Measurements from ENCODE around the gene TAF13.

Gene TAF13

DNA sequence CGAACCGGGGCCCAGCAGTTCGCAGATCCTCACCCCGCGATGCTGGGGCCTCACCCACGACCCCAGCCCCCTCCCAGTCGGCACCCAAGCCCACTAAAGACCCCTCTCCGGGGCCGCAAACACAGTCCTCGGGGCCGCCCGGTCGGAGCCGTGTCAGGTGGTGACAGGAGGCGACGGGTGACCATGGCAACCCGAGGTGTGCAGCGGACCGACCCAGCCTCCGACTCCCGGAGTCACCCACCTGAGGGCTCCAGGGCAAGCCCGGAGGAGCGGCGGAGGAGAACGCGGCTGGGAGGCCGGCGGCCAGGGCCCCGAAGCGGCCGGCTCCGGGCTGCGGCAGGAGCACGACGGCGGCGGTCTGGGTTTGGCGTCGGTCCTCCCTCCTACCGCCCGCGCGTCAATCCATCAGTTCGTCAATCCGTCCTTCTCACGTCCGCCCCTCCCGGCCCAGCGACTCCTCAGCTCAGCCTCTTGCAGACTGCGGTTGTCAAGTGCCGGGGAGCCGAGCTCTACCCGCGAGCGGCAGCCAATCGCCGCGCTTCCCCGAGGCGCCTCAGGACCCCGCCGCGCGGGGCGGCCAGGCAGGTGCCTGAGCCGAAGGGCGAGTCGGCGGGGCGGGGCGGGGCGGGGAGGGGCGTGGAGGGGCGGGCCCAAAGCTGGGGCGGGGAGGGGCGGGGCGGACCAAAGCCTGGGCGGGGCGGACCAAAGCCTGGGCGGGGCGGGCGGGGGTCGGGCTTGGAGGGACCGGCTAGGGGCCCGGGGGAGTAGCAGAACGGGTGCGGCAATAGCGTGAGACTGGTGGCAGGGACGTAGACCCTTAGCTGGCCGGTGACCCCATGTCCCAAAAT, 34.0 kb downstream of the TAF13 start, which contains the start of gene WDR47 (continued):
- TF ChIP-seq, protein P1, sequence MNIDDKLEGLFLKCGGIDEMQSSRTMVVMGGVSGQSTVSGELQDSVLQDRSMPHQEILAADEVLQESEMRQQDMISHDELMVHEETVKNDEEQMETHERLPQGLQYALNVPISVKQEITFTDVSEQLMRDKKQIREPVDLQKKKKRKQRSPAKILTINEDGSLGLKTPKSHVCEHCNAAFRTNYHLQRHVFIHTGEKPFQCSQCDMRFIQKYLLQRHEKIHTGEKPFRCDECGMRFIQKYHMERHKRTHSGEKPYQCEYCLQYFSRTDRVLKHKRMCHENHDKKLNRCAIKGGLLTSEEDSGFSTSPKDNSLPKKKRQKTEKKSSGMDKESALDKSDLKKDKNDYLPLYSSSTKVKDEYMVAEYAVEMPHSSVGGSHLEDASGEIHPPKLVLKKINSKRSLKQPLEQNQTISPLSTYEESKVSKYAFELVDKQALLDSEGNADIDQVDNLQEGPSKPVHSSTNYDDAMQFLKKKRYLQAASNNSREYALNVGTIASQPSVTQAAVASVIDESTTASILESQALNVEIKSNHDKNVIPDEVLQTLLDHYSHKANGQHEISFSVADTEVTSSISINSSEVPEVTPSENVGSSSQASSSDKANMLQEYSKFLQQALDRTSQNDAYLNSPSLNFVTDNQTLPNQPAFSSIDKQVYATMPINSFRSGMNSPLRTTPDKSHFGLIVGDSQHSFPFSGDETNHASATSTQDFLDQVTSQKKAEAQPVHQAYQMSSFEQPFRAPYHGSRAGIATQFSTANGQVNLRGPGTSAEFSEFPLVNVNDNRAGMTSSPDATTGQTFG (tag by site-specific recombination; IDR thresholded peaks at IDR 0.05; ENCODE audit: borderline replicate concordance) = no peak; the same call in 1 of the 2 replicates
- no peak for TF ChIP-seq ZNF23 (tag by site-specific recombination; IDR thresholded peaks at IDR 0.05; ENCODE audit: borderline replicate concordance)
- TF ChIP-seq, protein P2, sequence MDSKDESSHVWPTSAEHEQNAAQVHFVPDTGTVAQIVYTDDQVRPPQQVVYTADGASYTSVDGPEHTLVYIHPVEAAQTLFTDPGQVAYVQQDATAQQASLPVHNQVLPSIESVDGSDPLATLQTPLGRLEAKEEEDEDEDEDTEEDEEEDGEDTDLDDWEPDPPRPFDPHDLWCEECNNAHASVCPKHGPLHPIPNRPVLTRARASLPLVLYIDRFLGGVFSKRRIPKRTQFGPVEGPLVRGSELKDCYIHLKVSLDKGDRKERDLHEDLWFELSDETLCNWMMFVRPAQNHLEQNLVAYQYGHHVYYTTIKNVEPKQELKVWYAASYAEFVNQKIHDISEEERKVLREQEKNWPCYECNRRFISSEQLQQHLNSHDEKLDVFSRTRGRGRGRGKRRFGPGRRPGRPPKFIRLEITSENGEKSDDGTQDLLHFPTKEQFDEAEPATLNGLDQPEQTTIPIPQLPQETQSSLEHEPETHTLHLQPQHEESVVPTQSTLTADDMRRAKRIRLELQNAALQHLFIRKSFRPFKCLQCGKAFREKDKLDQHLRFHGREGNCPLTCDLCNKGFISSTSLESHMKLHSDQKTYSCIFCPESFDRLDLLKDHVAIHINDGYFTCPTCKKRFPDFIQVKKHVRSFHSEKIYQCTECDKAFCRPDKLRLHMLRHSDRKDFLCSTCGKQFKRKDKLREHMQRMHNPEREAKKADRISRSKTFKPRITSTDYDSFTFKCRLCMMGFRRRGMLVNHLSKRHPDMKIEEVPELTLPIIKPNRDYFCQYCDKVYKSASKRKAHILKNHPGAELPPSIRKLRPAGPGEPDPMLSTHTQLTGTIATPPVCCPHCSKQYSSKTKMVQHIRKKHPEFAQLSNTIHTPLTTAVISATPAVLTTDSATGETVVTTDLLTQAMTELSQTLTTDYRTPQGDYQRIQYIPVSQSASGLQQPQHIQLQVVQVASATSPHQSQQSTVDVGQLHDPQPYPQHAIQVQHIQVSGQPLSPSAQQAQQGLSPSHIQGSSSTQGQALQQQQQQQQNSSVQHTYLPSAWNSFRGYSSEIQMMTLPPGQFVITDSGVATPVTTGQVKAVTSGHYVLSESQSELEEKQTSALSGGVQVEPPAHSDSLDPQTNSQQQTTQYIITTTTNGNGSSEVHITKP (tag by site-specific recombination; IDR thresholded peaks at IDR 0.05) = peak; percentile 60
- TF ChIP-seq, protein P3, sequence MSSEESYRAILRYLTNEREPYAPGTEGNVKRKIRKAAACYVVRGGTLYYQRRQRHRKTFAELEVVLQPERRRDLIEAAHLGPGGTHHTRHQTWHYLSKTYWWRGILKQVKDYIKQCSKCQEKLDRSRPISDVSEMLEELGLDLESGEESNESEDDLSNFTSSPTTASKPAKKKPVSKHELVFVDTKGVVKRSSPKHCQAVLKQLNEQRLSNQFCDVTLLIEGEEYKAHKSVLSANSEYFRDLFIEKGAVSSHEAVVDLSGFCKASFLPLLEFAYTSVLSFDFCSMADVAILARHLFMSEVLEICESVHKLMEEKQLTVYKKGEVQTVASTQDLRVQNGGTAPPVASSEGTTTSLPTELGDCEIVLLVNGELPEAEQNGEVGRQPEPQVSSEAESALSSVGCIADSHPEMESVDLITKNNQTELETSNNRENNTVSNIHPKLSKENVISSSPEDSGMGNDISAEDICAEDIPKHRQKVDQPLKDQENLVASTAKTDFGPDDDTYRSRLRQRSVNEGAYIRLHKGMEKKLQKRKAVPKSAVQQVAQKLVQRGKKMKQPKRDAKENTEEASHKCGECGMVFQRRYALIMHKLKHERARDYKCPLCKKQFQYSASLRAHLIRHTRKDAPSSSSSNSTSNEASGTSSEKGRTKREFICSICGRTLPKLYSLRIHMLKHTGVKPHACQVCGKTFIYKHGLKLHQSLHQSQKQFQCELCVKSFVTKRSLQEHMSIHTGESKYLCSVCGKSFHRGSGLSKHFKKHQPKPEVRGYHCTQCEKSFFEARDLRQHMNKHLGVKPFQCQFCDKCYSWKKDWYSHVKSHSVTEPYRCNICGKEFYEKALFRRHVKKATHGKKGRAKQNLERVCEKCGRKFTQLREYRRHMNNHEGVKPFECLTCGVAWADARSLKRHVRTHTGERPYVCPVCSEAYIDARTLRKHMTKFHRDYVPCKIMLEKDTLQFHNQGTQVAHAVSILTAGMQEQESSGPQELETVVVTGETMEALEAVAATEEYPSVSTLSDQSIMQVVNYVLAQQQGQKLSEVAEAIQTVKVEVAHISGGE (tag by site-specific recombination; conservative IDR thresholded peaks at IDR 0.05; ENCODE audit: low read depth) = no peak
- no peak for TF ChIP-seq MEIS1 (CRISPR knock-in tag; IDR thresholded peaks at IDR 0.05; ENCODE audit: borderline replicate concordance)
- 0 out of 2 replicates have a peak, but pooled peaks have one; percentile 52 for TF ChIP-seq ZNF24 (tag by site-specific recombination; IDR thresholded peaks at IDR 0.05)
- TF ChIP-seq ZNF404 (tag by site-specific recombination; IDR thresholded peaks at IDR 0.05) = no peak
- peak; percentile 44; the same call in 1 of the 2 replicates for TF ChIP-seq KLF9 (tag by site-specific recombination; IDR thresholded peaks at IDR 0.05; ENCODE audit: low read depth)
- TF ChIP-seq ZNF596 (tag by site-specific recombination; IDR thresholded peaks at IDR 0.05) = no peak
- no peak for TF ChIP-seq MZF1 (tag by site-specific recombination; IDR thresholded peaks at IDR 0.05; ENCODE audit: borderline replicate concordance)
- TF ChIP-seq, protein P4, sequence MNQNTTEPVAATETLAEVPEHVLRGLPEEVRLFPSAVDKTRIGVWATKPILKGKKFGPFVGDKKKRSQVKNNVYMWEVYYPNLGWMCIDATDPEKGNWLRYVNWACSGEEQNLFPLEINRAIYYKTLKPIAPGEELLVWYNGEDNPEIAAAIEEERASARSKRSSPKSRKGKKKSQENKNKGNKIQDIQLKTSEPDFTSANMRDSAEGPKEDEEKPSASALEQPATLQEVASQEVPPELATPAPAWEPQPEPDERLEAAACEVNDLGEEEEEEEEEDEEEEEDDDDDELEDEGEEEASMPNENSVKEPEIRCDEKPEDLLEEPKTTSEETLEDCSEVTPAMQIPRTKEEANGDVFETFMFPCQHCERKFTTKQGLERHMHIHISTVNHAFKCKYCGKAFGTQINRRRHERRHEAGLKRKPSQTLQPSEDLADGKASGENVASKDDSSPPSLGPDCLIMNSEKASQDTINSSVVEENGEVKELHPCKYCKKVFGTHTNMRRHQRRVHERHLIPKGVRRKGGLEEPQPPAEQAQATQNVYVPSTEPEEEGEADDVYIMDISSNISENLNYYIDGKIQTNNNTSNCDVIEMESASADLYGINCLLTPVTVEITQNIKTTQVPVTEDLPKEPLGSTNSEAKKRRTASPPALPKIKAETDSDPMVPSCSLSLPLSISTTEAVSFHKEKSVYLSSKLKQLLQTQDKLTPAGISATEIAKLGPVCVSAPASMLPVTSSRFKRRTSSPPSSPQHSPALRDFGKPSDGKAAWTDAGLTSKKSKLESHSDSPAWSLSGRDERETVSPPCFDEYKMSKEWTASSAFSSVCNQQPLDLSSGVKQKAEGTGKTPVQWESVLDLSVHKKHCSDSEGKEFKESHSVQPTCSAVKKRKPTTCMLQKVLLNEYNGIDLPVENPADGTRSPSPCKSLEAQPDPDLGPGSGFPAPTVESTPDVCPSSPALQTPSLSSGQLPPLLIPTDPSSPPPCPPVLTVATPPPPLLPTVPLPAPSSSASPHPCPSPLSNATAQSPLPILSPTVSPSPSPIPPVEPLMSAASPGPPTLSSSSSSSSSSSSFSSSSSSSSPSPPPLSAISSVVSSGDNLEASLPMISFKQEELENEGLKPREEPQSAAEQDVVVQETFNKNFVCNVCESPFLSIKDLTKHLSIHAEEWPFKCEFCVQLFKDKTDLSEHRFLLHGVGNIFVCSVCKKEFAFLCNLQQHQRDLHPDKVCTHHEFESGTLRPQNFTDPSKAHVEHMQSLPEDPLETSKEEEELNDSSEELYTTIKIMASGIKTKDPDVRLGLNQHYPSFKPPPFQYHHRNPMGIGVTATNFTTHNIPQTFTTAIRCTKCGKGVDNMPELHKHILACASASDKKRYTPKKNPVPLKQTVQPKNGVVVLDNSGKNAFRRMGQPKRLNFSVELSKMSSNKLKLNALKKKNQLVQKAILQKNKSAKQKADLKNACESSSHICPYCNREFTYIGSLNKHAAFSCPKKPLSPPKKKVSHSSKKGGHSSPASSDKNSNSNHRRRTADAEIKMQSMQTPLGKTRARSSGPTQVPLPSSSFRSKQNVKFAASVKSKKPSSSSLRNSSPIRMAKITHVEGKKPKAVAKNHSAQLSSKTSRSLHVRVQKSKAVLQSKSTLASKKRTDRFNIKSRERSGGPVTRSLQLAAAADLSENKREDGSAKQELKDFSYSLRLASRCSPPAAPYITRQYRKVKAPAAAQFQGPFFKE (tag by site-specific recombination; IDR thresholded peaks at IDR 0.05; ENCODE audit: borderline replicate concordance) = no peak
- TF ChIP-seq ZNF837 (tag by site-specific recombination; IDR thresholded peaks at IDR 0.05) = no peak
- no peak for TF ChIP-seq HOXA7 (CRISPR knock-in tag; IDR thresholded peaks at IDR 0.05; ENCODE audit: borderline replicate concordance)
- no peak for TF ChIP-seq ZNF48 (tag by site-specific recombination; IDR thresholded peaks at IDR 0.05)
- no peak for TF ChIP-seq ZNF530 (tag by site-specific recombination; IDR thresholded peaks at IDR 0.05; ENCODE audit: low read depth)
